ENCODE results near the gene SMIM5.

The SMIM5 gene

DNA sequence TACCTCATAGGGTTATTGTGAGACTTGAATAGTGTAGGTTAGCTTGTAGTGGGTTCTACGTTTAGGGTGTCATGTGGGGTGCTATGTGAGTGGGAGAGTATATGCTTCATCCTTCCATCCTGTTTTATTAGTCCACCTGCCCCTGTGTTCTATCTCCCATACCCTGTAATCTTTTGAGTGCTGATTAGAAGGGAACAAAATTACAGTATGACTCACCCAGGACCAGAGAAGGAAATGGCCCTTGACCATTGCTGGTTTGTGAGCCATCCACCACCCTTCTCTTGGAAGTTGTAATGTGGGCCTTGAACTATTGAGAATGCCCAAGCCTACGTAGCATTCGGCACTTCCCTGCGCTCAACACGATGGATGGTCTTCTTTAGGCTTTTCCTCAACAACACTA, 51.0 kb downstream of the SMIM5 start:
- Histone ChIP-seq H3K36me3 (replicated peaks; ENCODE audit: low read depth, low read length) (peaks cover 49% of the 10 kb centered on the region), H2AFZ (ENCODE audit: low read depth, low read length) (no peak overlapping the region), H3K4me2 (ENCODE audit: low read length) (no peak overlapping the region), H3K27ac (ENCODE audit: low read length) (peak overlapping the region; percentile 90; the same call in 1 of the 2 replicates), H3K4me3 (ENCODE audit: low read length) (no peak overlapping the region), H4K20me1 (ENCODE audit: insufficient read depth, low read length) (no peaks in the 10 kb centered on the region), H3K27me3 (ENCODE audit: low read depth, low read length) (no peaks in the 10 kb centered on the region), H3K9me3 (ENCODE audit: insufficient read depth, low read length) (no peaks in the 10 kb centered on the region), H3K9ac (ENCODE audit: low read length) (no peak overlapping the region), H3K4me1 (ENCODE audit: low read length) (peaks cover 62% of the 10 kb centered on the region), H3K79me2 (ENCODE audit: low read length) (peaks cover 89% of the 10 kb centered on the region)
- TF ChIP-seq EZH2phosphoT487 (IDR thresholded peaks at IDR 0.05; ENCODE audit: low read depth) = no peak
- TF ChIP-seq, protein P1, sequence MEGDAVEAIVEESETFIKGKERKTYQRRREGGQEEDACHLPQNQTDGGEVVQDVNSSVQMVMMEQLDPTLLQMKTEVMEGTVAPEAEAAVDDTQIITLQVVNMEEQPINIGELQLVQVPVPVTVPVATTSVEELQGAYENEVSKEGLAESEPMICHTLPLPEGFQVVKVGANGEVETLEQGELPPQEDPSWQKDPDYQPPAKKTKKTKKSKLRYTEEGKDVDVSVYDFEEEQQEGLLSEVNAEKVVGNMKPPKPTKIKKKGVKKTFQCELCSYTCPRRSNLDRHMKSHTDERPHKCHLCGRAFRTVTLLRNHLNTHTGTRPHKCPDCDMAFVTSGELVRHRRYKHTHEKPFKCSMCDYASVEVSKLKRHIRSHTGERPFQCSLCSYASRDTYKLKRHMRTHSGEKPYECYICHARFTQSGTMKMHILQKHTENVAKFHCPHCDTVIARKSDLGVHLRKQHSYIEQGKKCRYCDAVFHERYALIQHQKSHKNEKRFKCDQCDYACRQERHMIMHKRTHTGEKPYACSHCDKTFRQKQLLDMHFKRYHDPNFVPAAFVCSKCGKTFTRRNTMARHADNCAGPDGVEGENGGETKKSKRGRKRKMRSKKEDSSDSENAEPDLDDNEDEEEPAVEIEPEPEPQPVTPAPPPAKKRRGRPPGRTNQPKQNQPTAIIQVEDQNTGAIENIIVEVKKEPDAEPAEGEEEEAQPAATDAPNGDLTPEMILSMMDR (IDR thresholded peaks at IDR 0.05; ENCODE audit: low read depth, low read length) = no peak

DNA sequence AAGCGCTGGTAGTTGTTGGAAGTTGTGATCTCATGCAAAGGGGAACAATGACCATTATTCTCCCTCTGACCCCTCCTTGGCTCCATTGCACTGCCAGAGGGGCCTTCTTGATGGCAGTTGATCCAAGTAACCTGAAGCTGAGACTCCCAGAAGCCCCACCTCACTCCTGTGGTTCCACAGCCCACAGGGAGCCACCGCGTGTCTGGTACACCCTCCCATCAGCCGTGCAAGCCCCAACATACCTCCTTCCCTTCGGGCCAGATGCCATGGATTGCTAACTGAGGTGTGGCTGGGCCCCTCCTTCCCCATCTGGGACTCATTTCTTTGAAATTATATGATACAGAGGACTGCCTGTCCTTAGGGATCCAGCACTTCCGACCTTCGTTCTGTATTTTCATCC, 51.7 kb downstream of the SMIM5 start:
- Histone ChIP-seq H3K27ac (ENCODE audit: low read length) (peak overlapping the region; percentile 90), H3K9ac (ENCODE audit: low read length) (no peak overlapping the region)

DNA sequence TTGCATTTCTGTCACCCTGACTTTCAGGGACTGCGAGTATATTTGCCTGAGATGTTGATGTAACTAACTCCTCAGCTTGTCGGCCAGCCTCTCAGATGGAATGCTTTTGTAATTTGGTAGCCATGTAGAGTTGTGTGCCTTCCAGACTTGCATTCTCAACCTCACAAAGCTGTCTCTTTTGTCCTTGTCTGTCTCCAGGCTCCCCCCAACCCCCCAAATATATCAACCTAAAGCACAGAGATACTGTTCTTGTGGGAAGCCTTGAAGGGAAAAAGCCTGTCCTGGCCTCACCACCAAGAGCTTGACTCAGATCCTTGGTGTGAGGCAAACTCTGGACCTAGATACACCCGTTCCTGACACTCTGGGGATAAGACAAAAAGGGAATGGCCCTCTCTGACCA, 52.3 kb downstream of the SMIM5 start:
- no peaks in the 10 kb centered on the region for H3K9me3 ChIP-seq (ENCODE audit: insufficient read depth, low read length)
- H2AFZ ChIP-seq (ENCODE audit: low read depth, low read length) = no peak overlapping the region
- no peaks in the 10 kb centered on the region for H4K20me1 ChIP-seq (ENCODE audit: insufficient read depth, low read length)
- H3K4me2 ChIP-seq (ENCODE audit: low read length) = peak overlapping the region; percentile 74
- H3K9ac ChIP-seq (ENCODE audit: low read length) = peak overlapping the region; percentile 74
- TF ChIP-seq EZH2phosphoT487 (IDR thresholded peaks at IDR 0.05; ENCODE audit: low read depth) = no peak
- TF ChIP-seq, protein P1 (IDR thresholded peaks at IDR 0.05; ENCODE audit: low read depth, low read length) = no peak
- peaks cover 61% of the 10 kb centered on the region for H3K4me1 ChIP-seq (ENCODE audit: low read length)
- no peaks in the 10 kb centered on the region for H3K27me3 ChIP-seq (ENCODE audit: low read depth, low read length)
- H3K27ac ChIP-seq (ENCODE audit: low read length) = peak overlapping the region; percentile 90
- H3K4me3 ChIP-seq (ENCODE audit: low read length) = peak overlapping the region; percentile 2; the same call in 1 of the 2 replicates
- H3K79me2 ChIP-seq (ENCODE audit: low read length) = peaks cover 89% of the 10 kb centered on the region
- peaks cover 39% of the 10 kb centered on the region for H3K36me3 ChIP-seq (replicated peaks; ENCODE audit: low read depth, low read length)

More for the DNA sequence above, 51.7 kb downstream of the SMIM5 start:
- H3K9me3 ChIP-seq (ENCODE audit: insufficient read depth, low read length) = no peaks in the 10 kb centered on the region
- H4K20me1 ChIP-seq (ENCODE audit: insufficient read depth, low read length) = no peaks in the 10 kb centered on the region
- no peak overlapping the region for H2AFZ ChIP-seq (ENCODE audit: low read depth, low read length)
- H3K79me2 ChIP-seq (ENCODE audit: low read length) = peaks cover 89% of the 10 kb centered on the region
- no peak overlapping the region for H3K4me3 ChIP-seq (ENCODE audit: low read length)
- H3K36me3 ChIP-seq (replicated peaks; ENCODE audit: low read depth, low read length) = peaks cover 42% of the 10 kb centered on the region
- 0 out of 2 replicates have a peak overlapping the region, but pooled peaks have one; percentile 74 for H3K4me2 ChIP-seq (ENCODE audit: low read length)
- peaks cover 62% of the 10 kb centered on the region for H3K4me1 ChIP-seq (ENCODE audit: low read length)
- no peak for TF ChIP-seq EZH2phosphoT487 (IDR thresholded peaks at IDR 0.05; ENCODE audit: low read depth)
- TF ChIP-seq, protein P1 (IDR thresholded peaks at IDR 0.05; ENCODE audit: low read depth, low read length) = no peak
- H3K27me3 ChIP-seq (ENCODE audit: low read depth, low read length) = no peaks in the 10 kb centered on the region

DNA sequence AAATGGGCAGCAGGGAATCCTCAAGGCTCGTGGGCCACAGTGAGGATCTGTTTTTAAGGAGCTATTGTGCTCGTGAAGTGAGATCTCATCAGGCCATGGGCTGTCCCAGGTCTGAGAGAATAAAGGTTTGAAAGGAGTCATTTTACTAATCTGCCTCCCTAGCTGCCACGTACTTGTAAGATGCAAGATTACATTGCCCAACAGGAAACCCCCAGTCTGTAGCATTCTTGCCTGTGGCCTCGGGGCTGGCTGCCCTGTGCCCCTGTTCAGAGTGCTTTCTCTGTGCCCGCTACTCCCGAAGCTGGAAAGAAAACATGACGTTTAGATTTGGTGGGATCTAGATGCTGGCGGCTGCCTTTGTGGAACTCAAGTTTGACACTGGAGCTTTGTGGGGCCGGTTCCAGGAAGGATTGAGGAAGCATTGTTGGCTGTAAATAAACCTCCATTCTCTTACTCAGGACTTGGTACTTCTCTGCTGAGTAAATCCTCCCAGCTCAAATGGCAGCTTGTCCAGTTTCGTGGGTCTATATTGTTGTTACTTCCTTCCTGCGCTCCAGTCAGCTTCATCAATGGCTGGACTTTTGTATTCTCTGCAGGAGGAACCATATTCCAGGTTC, 55.1 kb downstream of the SMIM5 start:
- Histone ChIP-seq H3K27me3 (ENCODE audit: low read depth, low read length) (no peaks in the 10 kb centered on the region), H3K4me1 (ENCODE audit: low read length) (peaks cover 61% of the 10 kb centered on the region), H3K9ac (ENCODE audit: low read length) (peak overlapping the region; percentile 66), H2AFZ (ENCODE audit: low read depth, low read length) (no peak overlapping the region), H3K9me3 (ENCODE audit: insufficient read depth, low read length) (no peaks in the 10 kb centered on the region), H3K4me3 (ENCODE audit: low read length) (peak overlapping the region; percentile 54), H3K79me2 (ENCODE audit: low read length) (peaks cover 98% of the 10 kb centered on the region), H3K4me2 (ENCODE audit: low read length) (peak overlapping the region; percentile 87), H3K36me3 (replicated peaks; ENCODE audit: low read depth, low read length) (peaks cover 57% of the 10 kb centered on the region), H4K20me1 (ENCODE audit: insufficient read depth, low read length) (no peaks in the 10 kb centered on the region), H3K27ac (ENCODE audit: low read length) (peak overlapping the region; percentile 90)
- TF ChIP-seq EZH2phosphoT487 (IDR thresholded peaks at IDR 0.05; ENCODE audit: low read depth) = no peak
- TF ChIP-seq, protein P1 (IDR thresholded peaks at IDR 0.05; ENCODE audit: low read depth, low read length) = no peak
